Stimulated activated CD4-positive, alpha-beta T cell treated with anti-CD3 and anti-CD28 coated beads, Interleukin-2, amount 100 ng/mL, for 4 hours (primary cell): ENCODE results near the gene SLC2A2.

Source experiments
- DNase-seq: peaks from one replicate; pipeline ENCODE4 v3.0.0-alpha.2; 2020; ENCODE audit warnings: low read depth

Gene SLC2A2

DNA sequence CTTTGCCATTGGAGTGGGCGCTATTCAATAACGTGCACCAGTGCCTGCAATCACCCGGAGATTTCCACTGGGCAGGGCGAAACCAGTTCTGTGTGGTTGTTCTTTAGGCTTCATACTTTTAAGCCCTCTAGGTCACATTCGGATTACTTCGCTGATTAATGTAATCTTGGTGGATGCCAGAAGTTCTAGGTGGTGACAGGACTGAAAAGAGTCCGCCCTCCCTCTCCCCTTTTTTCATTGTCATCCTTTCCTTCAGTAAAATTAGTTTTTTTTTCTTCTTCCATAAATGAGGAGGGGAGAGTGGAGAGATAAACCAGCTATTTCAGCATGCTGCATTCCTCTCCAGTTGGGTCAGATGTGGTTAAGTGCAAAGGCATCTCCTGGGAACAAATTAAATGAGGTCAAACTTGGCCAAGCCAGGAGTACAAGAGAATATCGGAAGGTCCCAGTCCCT lies 2.3 kb upstream of the SLC2A2 start:
- no peak for DNase-seq

DNA sequence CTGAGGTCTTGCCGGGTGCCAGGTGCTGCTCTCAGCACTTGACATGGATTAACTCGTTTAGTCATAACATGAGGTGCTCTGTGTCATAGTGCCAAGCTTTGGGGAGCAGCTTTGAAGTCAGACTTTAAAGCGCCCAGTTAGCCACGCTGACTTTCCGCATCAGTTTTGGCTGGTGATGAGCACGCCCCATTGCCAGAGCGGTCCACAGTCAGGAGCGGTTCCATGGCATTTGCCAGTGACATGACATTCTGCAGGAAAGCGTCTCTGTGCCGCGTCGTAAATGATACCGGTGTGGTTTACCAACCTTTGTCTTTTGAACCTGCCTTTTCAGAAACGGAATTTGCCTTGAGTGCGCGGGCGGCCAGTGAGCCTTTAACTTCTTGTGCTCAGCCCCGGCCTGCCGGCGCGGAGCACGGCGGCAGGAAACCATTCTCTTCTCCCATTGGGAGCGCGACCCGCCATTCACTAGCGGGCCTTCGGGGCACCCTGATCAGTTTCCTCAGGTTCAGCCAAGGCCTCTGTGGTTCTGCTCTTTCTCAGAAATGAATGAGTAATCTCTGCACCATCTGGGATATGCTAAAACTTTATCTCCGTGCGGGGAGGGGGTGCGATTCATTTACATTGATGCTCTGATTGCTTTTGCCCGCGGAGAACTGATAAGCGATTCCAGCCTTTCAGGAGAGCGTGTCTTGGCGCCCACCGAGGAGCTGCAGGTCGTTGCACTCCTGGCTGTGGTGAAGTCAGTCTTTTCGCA lies 1.7 kb upstream of the SLC2A2 start:
- no peak for DNase-seq

DNA sequence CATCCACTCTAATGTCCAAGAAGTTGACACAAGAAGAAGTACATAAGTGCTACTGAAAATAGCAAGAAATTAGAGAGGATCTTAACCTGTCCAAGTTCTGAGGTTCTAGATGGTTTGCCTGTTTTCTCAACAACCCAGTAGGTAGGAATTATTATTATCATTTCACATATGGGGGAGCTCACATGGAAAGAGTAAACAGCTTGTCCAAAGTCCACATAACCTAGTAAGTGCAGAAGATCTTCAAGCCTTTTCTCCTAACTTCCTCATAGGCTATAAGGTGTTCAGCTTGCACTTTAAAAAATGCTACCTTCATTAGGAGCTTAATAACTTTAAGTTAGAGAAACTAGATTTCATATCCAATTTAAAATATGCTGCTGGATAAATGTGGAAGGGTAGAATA lies 3.0 kb downstream of the SLC2A2 start:
- DNase-seq: no peak

GRCh38 chr3:171021377-171021776 lies 5.1 kb downstream of the SLC2A2 start:
- no peak for DNase-seq

- no peak for DNase-seq
Measured at GRCh38 chr3:171018156-171018935, 8.2 kb downstream of the SLC2A2 start.

DNA sequence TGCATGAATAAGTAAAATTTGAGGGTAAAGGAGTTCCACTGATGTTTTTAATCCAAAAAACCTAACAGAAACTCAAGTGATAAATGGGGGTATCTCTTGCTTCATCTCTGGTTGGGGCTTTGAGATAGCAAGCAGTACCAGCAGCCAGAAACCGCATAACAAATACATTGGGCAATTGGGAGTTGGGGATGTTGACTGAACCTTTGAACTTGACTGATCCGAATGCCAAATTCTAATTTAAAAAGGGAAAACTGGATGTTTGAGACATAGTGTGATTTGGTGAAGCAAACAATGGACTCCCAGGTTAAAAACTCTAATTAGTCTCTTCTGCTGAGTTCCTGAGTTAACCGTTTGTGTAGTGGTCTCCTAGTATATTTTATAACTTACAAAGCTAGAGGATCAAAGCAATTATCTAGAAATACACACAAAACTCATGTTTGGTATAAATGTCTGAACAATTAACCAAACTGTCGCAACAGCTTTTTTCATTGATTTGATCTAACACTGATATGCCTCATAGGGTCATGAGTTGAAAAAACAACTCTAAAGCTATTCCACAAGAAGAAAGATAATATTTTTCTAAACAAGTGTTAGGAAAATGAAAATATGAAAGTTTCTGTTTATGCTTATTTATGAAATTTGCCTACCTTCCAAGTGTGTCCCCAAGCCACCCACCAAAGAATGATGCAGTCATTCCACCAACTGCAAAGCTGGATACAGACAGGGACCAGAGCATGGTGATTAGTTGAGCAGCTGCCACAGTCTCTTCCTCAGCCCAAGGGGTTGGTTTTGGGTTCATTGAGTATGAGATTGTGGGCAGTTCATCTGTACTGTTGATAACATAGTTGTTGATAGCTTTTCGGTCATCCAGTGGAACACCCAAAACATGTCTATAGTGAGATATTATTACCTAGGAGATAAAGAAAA lies 12.4 kb downstream of the SLC2A2 start:
- DNase-seq: no peak

- no peak for DNase-seq
Measured at GRCh38 chr3:171011873-171012336, 14.6 kb downstream of the SLC2A2 start.

GRCh38 chr3:171011109-171011872 lies 15.2 kb downstream of the SLC2A2 start:
- no peak for DNase-seq

DNA sequence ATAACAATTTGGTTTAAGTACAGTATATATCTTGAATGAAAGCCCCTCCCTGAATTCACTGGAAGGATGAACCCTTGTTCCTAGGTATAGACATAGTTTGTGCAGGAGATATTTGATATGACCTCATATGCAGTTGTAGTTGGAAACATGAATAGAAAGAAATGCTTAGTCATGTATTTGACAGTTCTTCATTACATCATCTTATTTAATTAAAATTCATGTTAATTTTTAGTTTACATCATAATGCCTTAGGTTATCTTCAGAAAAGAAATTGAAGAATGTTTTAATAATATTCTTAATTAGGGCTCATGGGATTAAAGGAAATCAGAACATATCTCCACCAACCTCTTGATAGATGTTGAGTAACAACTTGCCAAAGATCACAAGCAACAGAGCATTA lies 19.2 kb downstream of the SLC2A2 start:
- no peak for DNase-seq

GRCh38 chr3:171005648-171006047 lies 20.9 kb downstream of the SLC2A2 start:
- DNase-seq: no peak

DNA sequence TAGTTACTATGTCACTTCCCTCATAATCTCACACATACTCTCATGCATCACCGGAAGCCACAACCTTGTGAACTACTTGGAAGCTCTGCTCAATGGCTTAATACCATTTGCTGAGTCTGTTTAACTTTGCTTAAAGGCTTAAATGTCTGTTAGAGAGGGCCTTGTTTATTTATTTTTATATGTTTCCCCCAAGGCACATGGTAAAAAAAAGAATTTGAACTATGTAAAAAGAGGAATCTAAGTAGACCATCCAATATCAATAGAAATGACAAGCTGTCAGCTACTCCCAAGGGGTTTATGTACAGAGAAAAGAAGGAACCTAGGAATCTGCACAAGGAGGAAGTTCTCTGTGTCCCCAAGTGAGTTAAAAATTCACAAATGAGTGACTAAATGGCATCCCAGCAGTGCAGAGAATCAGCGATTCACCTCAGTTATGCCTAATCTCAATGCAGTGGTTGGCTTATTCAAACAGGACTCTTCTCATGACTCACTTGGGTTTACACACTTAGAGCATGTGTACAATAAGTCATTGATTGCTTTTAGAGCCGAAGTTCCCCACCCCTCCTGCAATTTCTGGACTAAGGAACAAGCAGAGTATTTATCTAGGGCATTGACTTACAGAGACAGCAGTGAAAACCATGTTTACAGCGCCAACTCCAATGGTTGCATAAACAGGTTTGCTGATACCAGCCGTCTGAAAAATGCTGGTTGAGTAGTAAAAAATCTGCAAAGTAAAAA lies 24.4 kb downstream of the SLC2A2 start:
- no peak for DNase-seq

- no peak for DNase-seq
Measured at GRCh38 chr3:171001250-171001893, 25.1 kb downstream of the SLC2A2 start.

DNA sequence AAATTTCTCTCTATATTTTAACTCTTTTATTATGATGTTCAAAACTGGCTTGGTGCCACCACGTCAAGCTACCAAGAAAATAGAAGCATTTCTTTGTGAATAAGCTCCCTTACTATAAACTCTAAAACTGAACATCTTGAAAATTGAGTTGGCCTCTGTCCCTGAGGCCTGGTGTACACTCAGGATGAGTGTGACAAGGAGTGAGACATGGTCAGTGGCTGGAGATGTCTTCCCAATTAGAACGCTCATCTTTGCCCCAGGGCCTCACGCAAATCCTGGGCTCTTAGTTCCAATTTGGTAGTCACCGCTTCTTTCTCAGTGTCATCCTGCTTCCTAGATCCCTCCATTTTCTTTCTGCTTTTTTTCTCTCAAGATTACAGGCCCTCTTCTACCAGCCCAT lies 26.2 kb downstream of the SLC2A2 start:
- DNase-seq: no peak

- DNase-seq: no peak
Measured at GRCh38 chr3:170999737-171000242, 26.7 kb downstream of the SLC2A2 start.

DNA sequence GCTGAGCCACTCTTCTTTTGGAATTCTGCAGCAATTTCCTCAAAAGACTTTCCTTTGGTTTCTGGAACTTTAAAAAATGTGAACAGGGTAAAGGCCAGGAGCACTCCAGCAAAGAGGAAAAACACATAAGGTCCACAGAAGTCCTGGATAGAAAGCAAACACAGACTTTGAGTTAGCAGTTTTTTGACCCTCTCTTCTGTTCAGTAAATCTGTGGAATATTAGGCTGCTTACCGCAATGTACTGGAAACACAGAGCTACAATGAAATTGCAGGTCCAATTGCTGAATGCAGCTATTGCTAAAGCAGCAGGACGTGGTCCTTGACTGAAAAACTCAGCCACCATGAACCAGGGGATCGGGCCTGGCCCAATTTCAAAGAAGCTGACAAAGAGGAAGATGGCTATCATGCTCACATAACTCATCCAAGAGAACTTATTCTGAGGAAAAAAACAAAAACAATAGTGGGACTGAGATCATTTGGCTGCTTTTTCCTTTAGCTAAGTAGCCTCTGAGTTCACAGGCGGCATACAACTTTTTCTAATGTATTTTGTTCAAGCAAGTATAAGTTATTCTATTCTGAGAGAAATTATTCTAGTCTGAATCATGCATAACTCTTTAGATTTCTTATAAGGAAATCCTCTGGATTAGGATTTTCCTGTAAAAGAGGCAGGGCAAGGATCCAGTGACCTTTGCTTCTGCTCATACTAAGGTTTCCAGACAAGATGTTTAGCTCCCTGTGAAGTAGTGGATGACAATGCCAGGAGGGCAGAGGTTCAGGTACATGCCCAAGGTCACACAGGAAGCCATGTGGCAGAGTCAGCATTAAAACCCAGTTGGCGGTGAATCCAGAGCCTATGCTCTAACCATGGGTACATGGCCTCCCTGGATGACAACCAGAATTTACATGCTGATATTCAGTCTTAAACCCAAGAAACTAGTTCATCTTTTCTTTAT lies 28.3 kb downstream of the SLC2A2 start:
- DNase-seq: no peak

GRCh38 chr3:170992854-170993253 lies 33.7 kb downstream of the SLC2A2 start:
- DNase-seq: no peak

- no peak for DNase-seq
Measured at GRCh38 chr3:170991664-170992063, 34.9 kb downstream of the SLC2A2 start.

DNA sequence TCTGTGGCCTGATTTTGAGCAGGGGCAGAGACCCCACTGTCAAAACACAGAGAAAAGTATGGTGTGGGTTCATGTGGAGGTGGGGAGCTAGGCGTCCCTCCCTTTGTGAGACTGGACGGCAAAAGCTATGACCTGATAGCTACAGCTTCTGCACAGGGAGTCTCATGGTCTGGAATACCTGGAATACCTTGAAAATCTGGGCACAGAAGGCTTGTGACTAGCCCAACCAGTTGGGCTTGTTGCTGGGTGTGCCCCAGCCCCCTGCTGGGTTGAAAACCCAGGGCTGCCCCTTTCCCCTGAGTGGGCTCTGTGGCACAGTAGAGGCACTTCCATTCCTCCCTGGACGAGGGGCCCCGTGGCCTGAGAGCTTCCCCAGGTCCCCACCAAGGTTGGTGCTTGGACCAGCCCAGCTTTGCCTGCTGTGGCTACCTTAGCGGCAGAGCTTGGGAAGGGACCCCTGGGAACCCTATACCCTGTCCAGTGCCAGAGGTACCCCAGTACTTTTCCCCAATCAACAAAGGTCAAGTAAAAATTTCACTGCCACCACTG lies 37.3 kb downstream of the SLC2A2 start:
- no peak for DNase-seq

DNA sequence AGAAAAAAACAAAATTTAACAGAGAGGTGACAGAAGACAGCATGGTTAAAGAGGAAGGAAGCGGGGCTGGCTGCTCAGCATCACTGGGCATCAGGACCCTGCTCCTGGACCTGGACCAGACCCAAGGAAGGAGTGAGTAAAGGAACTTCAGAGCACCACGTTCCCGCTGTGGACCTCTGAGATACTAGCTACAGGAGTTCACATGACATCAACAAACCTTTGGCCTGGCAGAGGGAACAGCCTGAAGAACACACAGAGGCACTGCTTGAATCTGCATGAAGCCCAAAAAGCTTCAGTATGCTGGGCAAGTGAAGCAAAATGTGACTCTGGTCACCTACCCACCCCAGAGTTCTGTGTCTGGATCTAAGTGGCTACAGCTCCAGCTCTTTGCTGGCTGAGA lies 38.1 kb downstream of the SLC2A2 start:
- DNase-seq: no peak
